GM21447 (cell line): ENCODE results near the gene TMEM252.

Experiments
- ATAC-seq: cut with Tn5 transposase; IDR thresholded peaks from one replicate; pipeline ENCODE4 v1.9.1; 2021; ENCODE audit not compliant: unreplicated experiment

Gene TMEM252

GRCh38 chr9:68545033-68545705, 4.5 kb upstream of the TMEM252 start:
- peak; percentile 37 for ATAC-seq

GRCh38 chr9:68541568-68541967, 885 bp upstream of the TMEM252 start:
- no peak for ATAC-seq

- ATAC-seq, result no peak
Observed at GRCh38 chr9:68538200-68538599, 2.5 kb downstream of the TMEM252 start.

GRCh38 chr9:68537616-68537880, 3.1 kb downstream of the TMEM252 start:
- no peak for ATAC-seq

GRCh38 chr9:68536876-68537615, 3.6 kb downstream of the TMEM252 start:
- no peak for ATAC-seq

- ATAC-seq, result no peak
Observed at GRCh38 chr9:68533678-68534077, 7.0 kb downstream of the TMEM252 start.

GRCh38 chr9:68532131-68532530, 8.6 kb downstream of the TMEM252 start:
- ATAC-seq, result no peak

GRCh38 chr9:68530618-68531017, 10.1 kb downstream of the TMEM252 start:
- ATAC-seq, result no peak

- ATAC-seq, result no peak
Observed at GRCh38 chr9:68523367-68523936, 17.2 kb downstream of the TMEM252 start.

GRCh38 chr9:68522954-68523353, 17.7 kb downstream of the TMEM252 start:
- no peak for ATAC-seq

- no peak for ATAC-seq
Observed at GRCh38 chr9:68522131-68522530, 18.6 kb downstream of the TMEM252 start.

GRCh38 chr9:68515326-68516017, 25.2 kb downstream of the TMEM252 start:
- no peak for ATAC-seq

GRCh38 chr9:68513981-68514380, 26.7 kb downstream of the TMEM252 start:
- ATAC-seq, result no peak

- ATAC-seq, result no peak
Observed at GRCh38 chr9:68513385-68513784, 27.3 kb downstream of the TMEM252 start.

- ATAC-seq, result no peak
Observed at GRCh38 chr9:68509689-68510088, 31.0 kb downstream of the TMEM252 start.

- ATAC-seq, result no peak
Observed at GRCh38 chr9:68508547-68508946, 32.1 kb downstream of the TMEM252 start.

- no peak for ATAC-seq
Observed at GRCh38 chr9:68507806-68508145, 32.9 kb downstream of the TMEM252 start.

- no peak for ATAC-seq
Observed at GRCh38 chr9:68507130-68507805, 33.4 kb downstream of the TMEM252 start.

GRCh38 chr9:68506551-68506950, 34.1 kb downstream of the TMEM252 start:
- ATAC-seq, result no peak

GRCh38 chr9:68505681-68506409, 34.8 kb downstream of the TMEM252 start:
- peak; percentile 58 for ATAC-seq

- no peak for ATAC-seq
Observed at GRCh38 chr9:68502279-68502678, 38.4 kb downstream of the TMEM252 start.
